HL-60 (cell line): ENCODE measurements around the gene YDJC.

Source experiments
- POLR2AphosphoS5 ChIP-seq: IDR thresholded peaks from 2 replicates; pipeline ENCODE4 v1.6.1; 2012; ENCODE audit warnings: low read depth
- TF ChIP-seq, protein P1 (sequence below): IDR thresholded peaks from one replicate; pipeline ENCODE4 v1.5.1; 2011; ENCODE audit warnings: low read length, control low read depth, inconsistent platforms; ENCODE audit not compliant: insufficient read depth
- TF ChIP-seq, protein P2 (sequence below): IDR thresholded peaks from 2 replicates; pipeline ENCODE4 v1.6.1; 2012; ENCODE audit warnings: low read depth; ENCODE audit not compliant: insufficient replicate concordance

DNA sequence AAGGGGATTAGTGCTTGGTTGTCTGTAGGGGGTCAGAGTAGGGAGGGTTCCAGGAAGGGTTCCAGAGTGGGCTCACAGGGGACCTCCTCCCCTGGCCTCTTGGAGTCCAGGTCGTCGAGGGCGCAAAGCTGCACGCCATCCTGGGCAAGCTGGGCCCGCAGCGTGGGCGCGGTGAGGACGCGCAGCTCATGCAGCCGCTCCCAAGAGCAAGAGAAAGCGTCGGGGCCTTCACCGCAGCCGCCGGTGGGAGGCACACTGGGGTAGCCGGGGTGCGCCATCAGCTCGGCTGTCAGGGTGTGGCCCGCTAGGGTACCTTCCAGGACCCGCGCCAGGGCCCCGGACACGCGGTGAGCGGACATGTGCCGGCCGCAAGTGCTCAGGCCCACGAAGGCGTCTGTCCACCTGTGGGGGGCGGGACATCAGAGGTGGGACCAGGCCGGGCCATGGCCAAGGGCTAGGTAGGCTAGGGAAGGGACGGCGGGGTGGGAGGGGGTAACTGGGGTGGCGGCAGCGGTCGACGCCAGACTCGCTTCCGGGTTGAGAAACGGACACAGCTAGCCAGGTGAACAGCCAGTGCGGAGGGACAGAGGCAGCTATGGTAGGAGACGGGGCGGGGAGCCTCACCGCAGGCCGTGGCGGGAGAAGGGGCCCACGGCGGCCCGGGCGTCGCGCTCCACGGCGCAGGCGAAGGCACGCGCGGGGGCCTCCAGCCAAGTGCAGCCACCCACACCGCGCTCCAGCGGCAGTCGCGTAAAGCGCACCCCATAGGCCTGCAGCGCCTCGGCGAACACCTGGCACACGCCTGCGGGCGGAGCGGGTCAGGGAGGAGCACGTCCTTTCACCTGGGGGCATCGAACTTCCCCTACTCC lies 1.2 kb downstream of the YDJC start:
- TF ChIP-seq, protein P1, sequence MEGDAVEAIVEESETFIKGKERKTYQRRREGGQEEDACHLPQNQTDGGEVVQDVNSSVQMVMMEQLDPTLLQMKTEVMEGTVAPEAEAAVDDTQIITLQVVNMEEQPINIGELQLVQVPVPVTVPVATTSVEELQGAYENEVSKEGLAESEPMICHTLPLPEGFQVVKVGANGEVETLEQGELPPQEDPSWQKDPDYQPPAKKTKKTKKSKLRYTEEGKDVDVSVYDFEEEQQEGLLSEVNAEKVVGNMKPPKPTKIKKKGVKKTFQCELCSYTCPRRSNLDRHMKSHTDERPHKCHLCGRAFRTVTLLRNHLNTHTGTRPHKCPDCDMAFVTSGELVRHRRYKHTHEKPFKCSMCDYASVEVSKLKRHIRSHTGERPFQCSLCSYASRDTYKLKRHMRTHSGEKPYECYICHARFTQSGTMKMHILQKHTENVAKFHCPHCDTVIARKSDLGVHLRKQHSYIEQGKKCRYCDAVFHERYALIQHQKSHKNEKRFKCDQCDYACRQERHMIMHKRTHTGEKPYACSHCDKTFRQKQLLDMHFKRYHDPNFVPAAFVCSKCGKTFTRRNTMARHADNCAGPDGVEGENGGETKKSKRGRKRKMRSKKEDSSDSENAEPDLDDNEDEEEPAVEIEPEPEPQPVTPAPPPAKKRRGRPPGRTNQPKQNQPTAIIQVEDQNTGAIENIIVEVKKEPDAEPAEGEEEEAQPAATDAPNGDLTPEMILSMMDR = no peak
- TF ChIP-seq, protein P2, sequence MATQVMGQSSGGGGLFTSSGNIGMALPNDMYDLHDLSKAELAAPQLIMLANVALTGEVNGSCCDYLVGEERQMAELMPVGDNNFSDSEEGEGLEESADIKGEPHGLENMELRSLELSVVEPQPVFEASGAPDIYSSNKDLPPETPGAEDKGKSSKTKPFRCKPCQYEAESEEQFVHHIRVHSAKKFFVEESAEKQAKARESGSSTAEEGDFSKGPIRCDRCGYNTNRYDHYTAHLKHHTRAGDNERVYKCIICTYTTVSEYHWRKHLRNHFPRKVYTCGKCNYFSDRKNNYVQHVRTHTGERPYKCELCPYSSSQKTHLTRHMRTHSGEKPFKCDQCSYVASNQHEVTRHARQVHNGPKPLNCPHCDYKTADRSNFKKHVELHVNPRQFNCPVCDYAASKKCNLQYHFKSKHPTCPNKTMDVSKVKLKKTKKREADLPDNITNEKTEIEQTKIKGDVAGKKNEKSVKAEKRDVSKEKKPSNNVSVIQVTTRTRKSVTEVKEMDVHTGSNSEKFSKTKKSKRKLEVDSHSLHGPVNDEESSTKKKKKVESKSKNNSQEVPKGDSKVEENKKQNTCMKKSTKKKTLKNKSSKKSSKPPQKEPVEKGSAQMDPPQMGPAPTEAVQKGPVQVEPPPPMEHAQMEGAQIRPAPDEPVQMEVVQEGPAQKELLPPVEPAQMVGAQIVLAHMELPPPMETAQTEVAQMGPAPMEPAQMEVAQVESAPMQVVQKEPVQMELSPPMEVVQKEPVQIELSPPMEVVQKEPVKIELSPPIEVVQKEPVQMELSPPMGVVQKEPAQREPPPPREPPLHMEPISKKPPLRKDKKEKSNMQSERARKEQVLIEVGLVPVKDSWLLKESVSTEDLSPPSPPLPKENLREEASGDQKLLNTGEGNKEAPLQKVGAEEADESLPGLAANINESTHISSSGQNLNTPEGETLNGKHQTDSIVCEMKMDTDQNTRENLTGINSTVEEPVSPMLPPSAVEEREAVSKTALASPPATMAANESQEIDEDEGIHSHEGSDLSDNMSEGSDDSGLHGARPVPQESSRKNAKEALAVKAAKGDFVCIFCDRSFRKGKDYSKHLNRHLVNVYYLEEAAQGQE = no peak
- no peak for TF ChIP-seq POLR2AphosphoS5
